Measurements from ENCODE around the gene PDE4D. TPM values are rescaled to one million over a fixed set of nuclear protein-coding genes. Genes with fewer than 3 reads are reported as not detected.

The PDE4D gene
- total RNA-seq, 4 donors from 2014 or later = 6.0 to 36.2 (median 10.0) TPM

GRCh38 chr5:59301727-59302126, 591.8 kb downstream of the PDE4D start:
- Histone ChIP-seq H3K36me3 (no peaks in the 10 kb centered on the region), H3K4me1 (peaks cover 0 to 25% (median 3%) of the 10 kb centered on the region in 3 donors), H3K27ac (no peak overlapping the region), H3K9me3 (no peaks in the 10 kb centered on the region), H3K27me3 (no peaks in the 10 kb centered on the region), H3K4me3 (no peak overlapping the region)
- TF ChIP-seq POLR2A (IDR thresholded peaks at IDR 0.05) = no peak
- TF ChIP-seq CTCF (IDR thresholded peaks at IDR 0.05) = no peak
- WGBS, 2 donors = 80 to 88% methylated on average over 2 to 4 of the region's 4 CpGs
- intact Hi-C loops (cut with DNase I) = no loop called here
- DNase-seq = no peak

DNA sequence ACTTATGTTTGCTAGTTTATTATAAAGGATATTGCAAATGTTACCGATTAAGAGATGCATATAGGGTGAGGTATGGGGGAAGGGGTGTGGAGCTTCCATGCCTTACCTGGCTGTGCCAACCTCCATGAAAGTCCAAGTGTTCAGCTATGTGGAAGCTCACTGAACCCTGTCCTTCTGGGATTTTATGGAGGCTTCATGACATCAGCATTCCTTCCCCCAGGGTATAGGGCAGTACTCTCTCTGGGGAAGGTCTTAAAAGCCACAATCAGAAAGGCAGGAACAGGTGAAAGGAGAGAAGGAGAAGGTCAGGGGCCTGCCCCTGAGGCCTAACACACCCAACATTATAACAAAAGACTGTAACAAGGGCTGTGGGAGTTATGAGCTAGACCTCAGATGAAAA, 592.6 kb downstream of the PDE4D start:
- Histone ChIP-seq H3K4me1 (peaks cover 0 to 33% (median 3%) of the 10 kb centered on the region in 3 donors), H3K4me3 (no peak overlapping the region), H3K27me3 (no peaks in the 10 kb centered on the region), H3K9me3 (no peaks in the 10 kb centered on the region), H3K27ac (no peak overlapping the region), H3K36me3 (no peaks in the 10 kb centered on the region)
- TF ChIP-seq POLR2A (IDR thresholded peaks at IDR 0.05) (no peak), CTCF (IDR thresholded peaks at IDR 0.05) (no peak)
- 78 to 91% methylated on average over 1 of the region's 1 CpG for WGBS, 2 donors
- intact Hi-C loops (cut with DNase I) = no loop called here
- DNase-seq = no peak

DNA sequence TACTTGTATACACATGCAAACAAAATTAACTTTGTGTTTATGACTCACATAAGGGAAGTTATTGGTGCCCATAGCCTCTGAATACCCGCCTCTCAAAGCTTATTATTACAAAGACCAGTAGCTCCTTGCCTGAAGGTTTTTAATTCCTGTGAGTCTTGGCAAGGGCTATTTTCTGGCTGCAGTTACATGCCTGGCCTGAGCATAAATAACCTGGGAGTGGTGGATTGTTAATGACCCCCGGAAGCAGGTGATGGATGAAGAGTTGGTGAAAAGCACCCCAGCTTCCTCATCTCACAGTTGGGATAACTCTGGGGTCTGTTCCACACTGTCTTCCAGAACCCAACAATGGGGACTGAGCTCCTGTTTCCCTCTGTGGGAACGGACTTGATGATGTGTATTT, 594.5 kb downstream of the PDE4D start:
- Histone ChIP-seq H3K4me3 (no peak overlapping the region), H3K36me3 (no peaks in the 10 kb centered on the region), H3K27me3 (no peaks in the 10 kb centered on the region), H3K27ac (peak overlapping the region in 2 of 4 donors; percentile 4 to 10), H3K4me1 (peaks cover 0 to 36% (median 3%) of the 10 kb centered on the region in 3 donors), H3K9me3 (no peaks in the 10 kb centered on the region)
- 41 to 42% methylated on average over 3 of the region's 3 CpGs for WGBS, 2 donors
- intact Hi-C loops (cut with DNase I) = no loop called here
- no peak for TF ChIP-seq CTCF (IDR thresholded peaks at IDR 0.05)
- no peak for TF ChIP-seq POLR2A (IDR thresholded peaks at IDR 0.05)
- DNase-seq = no peak

GRCh38 chr5:59296317-59297264, 596.9 kb downstream of the PDE4D start:
- H3K36me3 ChIP-seq = no peaks in the 10 kb centered on the region
- intact Hi-C loops (cut with DNase I) = no loop called here
- peak overlapping the region; percentile 16 to 60 (median 36) for H3K4me3 ChIP-seq
- no peak for TF ChIP-seq CTCF (IDR thresholded peaks at IDR 0.05)
- no peak for TF ChIP-seq POLR2A (IDR thresholded peaks at IDR 0.05)
- 13 to 18% methylated on average over 5 of the region's 5 CpGs for WGBS, 2 donors
- peaks cover 0 to 36% (median 3%) of the 10 kb centered on the region in 3 donors for H3K4me1 ChIP-seq
- H3K27ac ChIP-seq = peak overlapping the region; percentile 60 to 80 (median 78)
- DNase-seq = no peak
- no peaks in the 10 kb centered on the region for H3K9me3 ChIP-seq
- H3K27me3 ChIP-seq = no peaks in the 10 kb centered on the region

DNA sequence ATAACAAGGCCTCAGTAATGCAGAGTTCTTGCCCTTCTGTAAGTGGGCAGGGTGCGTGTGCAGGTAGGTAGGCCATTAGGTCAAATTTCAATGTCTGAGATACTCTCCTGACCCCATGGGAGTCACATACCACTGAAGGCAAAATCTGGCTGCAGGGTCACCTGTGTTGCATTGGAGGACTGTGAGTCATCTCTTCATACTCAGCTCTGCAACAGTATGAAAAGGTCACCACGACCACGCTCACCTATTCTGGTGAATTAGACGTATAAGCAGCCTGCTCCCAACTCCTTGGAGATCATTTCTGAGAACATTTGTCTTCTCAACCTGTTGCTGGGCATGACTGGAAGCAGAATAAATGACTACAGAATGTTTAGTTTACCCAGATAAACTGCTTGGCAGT, 599.8 kb downstream of the PDE4D start:
- 82 to 92% methylated on average over 3 to 4 of the region's 4 CpGs for WGBS, 2 donors
- no peaks in the 10 kb centered on the region for H3K27me3 ChIP-seq
- H3K27ac ChIP-seq = no peak overlapping the region
- no peaks in the 10 kb centered on the region for H3K9me3 ChIP-seq
- intact Hi-C loops (cut with DNase I) = no loop called here
- no peak overlapping the region for H3K4me3 ChIP-seq
- DNase-seq = no peak
- TF ChIP-seq POLR2A (IDR thresholded peaks at IDR 0.05) = no peak
- no peak for TF ChIP-seq CTCF (IDR thresholded peaks at IDR 0.05)
- peaks cover 0 to 30% (median 3%) of the 10 kb centered on the region in 3 donors for H3K4me1 ChIP-seq
- H3K36me3 ChIP-seq = no peaks in the 10 kb centered on the region

All from esophagus squamous epithelium (tissue), 5 donors.